KOPT-K1 (cell line): ENCODE results near the gene TNP2.
"Not testable (repeated sequence)": the region's sequence is repeated elsewhere in the genome, so short reads cannot be mapped to it uniquely, and the experiment has no call there.

ENCODE experiments used
- H3K27ac ChIP-seq: fragments of 200-600 bp; sonication (generic); 2 replicates; pipeline ENCODE4 v1.5.1; 2016; ENCODE audit warnings: antibody characterized with exemption, mild to moderate bottlenecking, low read depth, low read length; ENCODE audit not compliant: poor library complexity, severe bottlenecking
- H3K36me3 ChIP-seq: fragments of 200-600 bp; sonication (generic); 2 replicates; pipeline ENCODE4 v1.5.1; 2017; ENCODE audit warnings: antibody characterized with exemption, mild to moderate bottlenecking, low read length, moderate library complexity; ENCODE audit not compliant: insufficient read depth
- H3K9me3 ChIP-seq: fragments of 200-600 bp; sonication (generic); 2 replicates; pipeline ENCODE4 v1.5.1; 2017; ENCODE audit warnings: antibody characterized with exemption, low read length, mild to moderate bottlenecking; ENCODE audit not compliant: insufficient read depth, poor library complexity, severe bottlenecking

TNP2 gene

GRCh38 chr16:11292076-11292748 is 23.1 kb upstream of the TNP2 start:
- no peaks in the 10 kb centered on the region for H3K9me3 ChIP-seq
- H3K36me3 ChIP-seq, result no peaks in the 10 kb centered on the region
- no peak overlapping the region for H3K27ac ChIP-seq

- Histone ChIP-seq H3K9me3 (no peaks in the 10 kb centered on the region), H3K27ac (no peak overlapping the region), H3K36me3 (no peaks in the 10 kb centered on the region)
Measured at GRCh38 chr16:11291091-11291703, 22.1 kb upstream of the TNP2 start.

- no peaks in the 10 kb centered on the region for H3K9me3 ChIP-seq
- no peaks in the 10 kb centered on the region for H3K36me3 ChIP-seq
- no peak overlapping the region for H3K27ac ChIP-seq
Measured at GRCh38 chr16:11290102-11290893, 21.2 kb upstream of the TNP2 start.

- H3K9me3 ChIP-seq, H3K36me3 ChIP-seq, H3K27ac ChIP-seq: not testable (repeated sequence)
Measured at GRCh38 chr16:11289696-11290095, 20.6 kb upstream of the TNP2 start.

GRCh38 chr16:11289202-11289601 is 20.1 kb upstream of the TNP2 start:
- Histone ChIP-seq H3K9me3 (no peaks in the 10 kb centered on the region), H3K27ac (no peak overlapping the region), H3K36me3 (no peaks in the 10 kb centered on the region)

- Histone ChIP-seq H3K27ac (no peak overlapping the region), H3K36me3 (no peaks in the 10 kb centered on the region), H3K9me3 (no peaks in the 10 kb centered on the region)
Measured at GRCh38 chr16:11285842-11286241, 16.7 kb upstream of the TNP2 start.

DNA sequence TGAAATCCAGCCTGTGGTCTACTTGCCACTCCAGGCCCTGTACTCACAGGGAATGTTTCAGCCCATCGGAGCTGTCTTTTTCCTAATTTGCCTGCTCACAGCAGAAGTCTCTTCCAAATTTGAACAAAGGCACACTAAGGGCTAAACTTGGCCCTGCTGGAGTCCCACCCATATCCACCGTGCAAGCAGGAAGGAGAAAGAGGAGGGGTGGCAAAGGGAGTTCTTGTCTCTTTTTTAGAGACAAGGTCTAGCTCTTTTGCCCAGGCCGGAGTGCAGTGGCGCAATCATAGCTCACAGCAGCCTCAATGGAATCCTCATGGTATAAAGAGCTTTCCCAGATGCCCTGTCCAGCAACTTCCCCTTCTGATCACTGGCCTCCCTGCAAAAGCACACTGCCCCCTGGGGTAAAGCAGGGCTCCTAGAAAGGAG is 14.7 kb upstream of the TNP2 start:
- H3K36me3 ChIP-seq, result no peaks in the 10 kb centered on the region
- no peaks in the 10 kb centered on the region for H3K9me3 ChIP-seq
- no peak overlapping the region for H3K27ac ChIP-seq

GRCh38 chr16:11280616-11281522 is 11.7 kb upstream of the TNP2 start, which contains the start of gene PRM1:
Gene PRM1 (minus strand): TSS chr16:11281330. CDS start chr16:11281238, 92 bp downstream.
- no peak within 1 kb of the TSS for H3K27ac ChIP-seq
- no peaks in the 10 kb centered on the region for H3K36me3 ChIP-seq
- H3K9me3 ChIP-seq, result no peaks in the 10 kb centered on the region

- Histone ChIP-seq H3K27ac (no peak overlapping the region), H3K9me3 (no peaks in the 10 kb centered on the region), H3K36me3 (no peaks in the 10 kb centered on the region)
Measured at GRCh38 chr16:11278681-11279628, 9.8 kb upstream of the TNP2 start.

DNA sequence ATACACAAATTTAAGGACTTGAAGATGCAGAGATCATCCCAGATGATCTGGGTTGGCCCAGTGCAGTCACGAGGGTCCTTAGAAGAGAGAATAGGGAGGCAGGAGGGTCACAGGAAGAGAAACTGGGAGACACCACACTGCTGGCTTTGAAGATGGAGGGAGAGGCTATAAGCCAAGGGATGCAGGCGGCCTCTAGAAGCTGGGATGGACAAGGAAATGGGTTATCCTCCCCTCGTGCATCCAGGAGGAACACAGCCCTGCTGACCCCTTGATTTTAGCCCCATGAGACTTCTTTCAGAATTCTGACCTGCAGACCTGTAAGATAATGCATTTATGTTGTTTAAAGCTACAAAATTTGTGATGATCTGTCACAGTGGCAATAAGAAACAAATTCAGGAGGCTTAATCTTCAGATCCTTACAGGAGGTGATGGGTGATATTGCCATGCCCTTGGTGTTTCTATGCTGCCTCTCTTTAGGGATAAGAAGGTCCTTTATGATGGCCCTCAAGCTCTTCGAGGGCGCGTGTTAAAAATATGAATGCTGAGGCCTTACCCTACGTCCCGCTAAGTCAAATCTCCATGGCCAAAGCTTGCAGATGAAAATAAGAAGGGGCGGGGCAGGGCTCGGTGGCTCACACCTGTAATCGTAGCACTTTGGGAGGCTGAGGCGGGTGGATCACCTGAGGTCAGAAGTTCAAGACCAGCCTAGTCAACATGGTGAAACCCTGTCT is 8.6 kb upstream of the TNP2 start:
- H3K36me3 ChIP-seq, result no peaks in the 10 kb centered on the region
- H3K27ac ChIP-seq, result no peak overlapping the region
- no peaks in the 10 kb centered on the region for H3K9me3 ChIP-seq

DNA sequence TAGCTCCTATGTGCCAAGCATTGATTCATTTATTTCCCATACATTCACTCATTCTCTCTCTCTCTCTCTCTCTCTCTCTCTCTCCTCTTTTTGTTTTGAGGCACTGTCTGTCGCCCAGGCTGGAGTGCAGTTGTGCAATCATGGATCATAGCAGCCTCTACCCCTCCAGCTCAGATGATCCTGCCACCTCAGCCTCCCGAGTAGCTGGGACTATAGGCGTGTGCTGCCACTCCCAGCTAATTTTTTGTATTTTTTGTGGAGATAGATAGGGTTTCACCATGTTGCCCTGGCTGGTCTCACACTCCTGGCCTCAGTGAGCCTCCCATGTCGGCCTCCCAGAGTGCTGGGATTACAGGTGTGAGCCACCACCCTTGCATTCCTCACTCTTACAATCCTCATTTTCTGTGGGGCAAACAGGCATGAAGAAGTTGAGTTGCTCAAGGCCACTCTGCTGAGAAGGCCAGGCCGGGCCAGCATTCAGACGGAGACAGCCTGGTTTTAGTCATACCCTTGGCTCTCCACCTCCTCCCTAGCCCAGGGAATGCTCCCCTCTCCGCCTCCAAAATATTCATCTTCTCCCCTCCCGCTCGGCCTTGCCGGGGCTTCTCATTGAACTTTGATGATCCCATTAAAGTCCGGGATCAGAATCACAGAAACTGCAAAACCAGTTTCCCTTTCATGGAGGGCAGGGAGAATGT is 7.9 kb upstream of the TNP2 start:
- H3K27ac ChIP-seq, result no peak overlapping the region
- no peaks in the 10 kb centered on the region for H3K9me3 ChIP-seq
- H3K36me3 ChIP-seq, result no peaks in the 10 kb centered on the region

- no peaks in the 10 kb centered on the region for H3K9me3 ChIP-seq
- no peaks in the 10 kb centered on the region for H3K36me3 ChIP-seq
- H3K27ac ChIP-seq, result no peak within 1 kb of the TSS
Measured at GRCh38 chr16:11276143-11276895, 7.2 kb upstream of the TNP2 start, which contains the start of gene PRM2. Gene PRM2 (minus strand): TSS chr16:11276480. CDS start chr16:11276370, 110 bp downstream.
